Uterus (tissue), 2 donors: Measurements from ENCODE around the gene IMPDH2.

Experiments
- POLR2A ChIP-seq, 2 donors: fragments of 450-650 bp; IDR thresholded peaks; one replicate each; pipeline ENCODE4 v1.6.1; 2016; ENCODE audit warnings: antibody characterized with exemption in 2 of 2, mild to moderate bottlenecking in 1 of 2, moderate library complexity in 1 of 2
- TF ChIP-seq, protein P1 (sequence below), 4 experiments: fragments of 200-600 bp in 2 of 4; fragments of 450-650 bp in 2 of 4; sonication (generic) in 2 of 4; IDR thresholded peaks; one replicate each; pipeline ENCODE4 v1.5.1; 2016 to 2019; ENCODE audit warnings: antibody characterized with exemption in 4 of 4, mild to moderate bottlenecking in 2 of 4, moderate library complexity in 1 of 4

DNA sequence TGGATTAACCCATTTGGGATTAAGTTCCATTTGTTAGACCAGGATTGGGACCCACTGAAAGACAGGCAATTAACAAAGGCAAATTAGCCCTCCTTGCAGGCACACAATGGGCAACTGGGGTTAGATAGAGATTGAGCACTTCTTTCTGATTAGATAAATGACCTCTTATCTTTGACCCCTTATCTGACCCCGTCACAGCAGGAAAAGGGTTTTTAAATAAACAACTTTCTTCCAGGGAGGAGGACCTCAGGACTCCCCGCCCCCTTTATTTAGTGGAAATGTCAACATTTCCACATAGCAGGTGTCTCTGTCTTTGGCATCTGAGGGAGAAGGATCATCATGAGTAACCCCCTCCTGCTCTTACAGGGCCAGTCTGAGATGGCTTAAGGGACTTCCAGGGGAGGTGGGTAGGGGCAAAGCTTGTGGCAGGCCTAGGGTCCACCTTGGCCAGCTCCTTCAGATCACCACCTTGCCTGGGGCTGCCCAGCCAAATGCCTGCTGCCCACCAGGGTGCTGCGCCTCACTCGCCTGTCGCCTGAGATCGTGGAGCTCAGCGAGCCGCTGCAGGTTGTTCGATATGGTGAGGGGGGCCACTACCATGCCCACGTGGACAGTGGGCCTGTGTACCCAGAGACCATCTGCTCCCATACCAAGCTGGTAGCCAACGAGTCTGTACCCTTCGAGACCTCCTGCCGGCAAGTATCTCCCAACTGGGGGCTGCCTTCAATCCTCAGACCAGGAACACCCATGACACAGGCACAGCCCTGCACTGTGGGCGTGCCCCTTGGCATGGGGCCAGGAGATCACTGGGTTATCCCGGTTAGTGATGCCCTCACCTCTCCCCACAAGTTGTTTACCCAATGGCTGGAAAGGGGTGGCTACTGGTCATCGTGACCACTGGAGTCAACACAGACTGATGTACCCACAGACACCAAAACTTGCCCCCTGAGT is 24.6 kb downstream of the IMPDH2 start:
- no peak for TF ChIP-seq POLR2A (IDR thresholded peaks at IDR 0.05)
- TF ChIP-seq, protein P1, sequence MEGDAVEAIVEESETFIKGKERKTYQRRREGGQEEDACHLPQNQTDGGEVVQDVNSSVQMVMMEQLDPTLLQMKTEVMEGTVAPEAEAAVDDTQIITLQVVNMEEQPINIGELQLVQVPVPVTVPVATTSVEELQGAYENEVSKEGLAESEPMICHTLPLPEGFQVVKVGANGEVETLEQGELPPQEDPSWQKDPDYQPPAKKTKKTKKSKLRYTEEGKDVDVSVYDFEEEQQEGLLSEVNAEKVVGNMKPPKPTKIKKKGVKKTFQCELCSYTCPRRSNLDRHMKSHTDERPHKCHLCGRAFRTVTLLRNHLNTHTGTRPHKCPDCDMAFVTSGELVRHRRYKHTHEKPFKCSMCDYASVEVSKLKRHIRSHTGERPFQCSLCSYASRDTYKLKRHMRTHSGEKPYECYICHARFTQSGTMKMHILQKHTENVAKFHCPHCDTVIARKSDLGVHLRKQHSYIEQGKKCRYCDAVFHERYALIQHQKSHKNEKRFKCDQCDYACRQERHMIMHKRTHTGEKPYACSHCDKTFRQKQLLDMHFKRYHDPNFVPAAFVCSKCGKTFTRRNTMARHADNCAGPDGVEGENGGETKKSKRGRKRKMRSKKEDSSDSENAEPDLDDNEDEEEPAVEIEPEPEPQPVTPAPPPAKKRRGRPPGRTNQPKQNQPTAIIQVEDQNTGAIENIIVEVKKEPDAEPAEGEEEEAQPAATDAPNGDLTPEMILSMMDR (IDR thresholded peaks at IDR 0.05): no peak
